GM12878 (cell line): ENCODE data around the gene IQGAP1. TPM values are rescaled to one million over a fixed set of nuclear protein-coding genes. Genes with fewer than 3 reads are reported as not detected.
"Not testable (repeated sequence)": the region's sequence is repeated elsewhere in the genome, so short reads cannot be mapped to it uniquely, and the experiment has no call there.

Experiments used
- ATAC-seq: fragments of 200-7000 bp; cut with Tn5 transposase; 3 replicates; pipeline ENCODE4 v1.9.1; 2020; ENCODE audit warnings: mild to moderate bottlenecking, moderate library complexity
- BruUV-seq: library from RNA; stranded (reverse); fragments of 400-500 nt; replicated peaks from 2 replicates; lab custom pipeline; 2021; lab: Mats Ljungman, UMichigan
- CTCF ChIA-PET: fragments of 300-600 bp; sonication (Branson Sonifier 250); formaldehyde crosslinking; extraction: SDS; loops from one replicate; lab custom pipeline; 2021; ENCODE audit warnings: inconsistent platforms; lab: Yijun Ruan, JAX
- POLR2A ChIA-PET: fragments of 350-600 bp; formaldehyde crosslinking; extraction: SDS; loops from one replicate; lab custom pipeline; 2021; ENCODE audit warnings: inconsistent platforms; lab: Charles Lee
- RAD21 ChIA-PET: fragments of 300-600 bp; sonication (Branson Sonifier 250); formaldehyde crosslinking; loops from one replicate; lab custom pipeline; 2023; ENCODE audit warnings: antibody characterized with exemption; ENCODE audit not compliant: unreplicated experiment; lab: Charles Lee
- SMC1A ChIA-PET: fragments of 300-600 bp; sonication (Branson Sonifier 250); formaldehyde crosslinking; loops from one replicate; lab custom pipeline; 2023; ENCODE audit not compliant: unreplicated experiment, uncharacterized antibody; lab: Charles Lee
- DNase-seq: peaks from one replicate; pipeline ENCODE4 v3.0.0-alpha.2; 2011; ENCODE audit warnings: low read depth, low spot score
- FAIRE-seq: peaks from 3 replicates; lab custom pipeline; 2011; peaks lifted over from hg19 to GRCh38; lab: Jason Lieb, UNC
- H2AFZ ChIP-seq: 2 replicates; pipeline ENCODE4 v1.6.0; 2011; ENCODE audit warnings: low read depth, low read length, control low read depth; ENCODE audit not compliant: control insufficient read depth
- H3K27ac ChIP-seq: 2 replicates; pipeline ENCODE4 v1.5.1; 2011; ENCODE audit warnings: control low read depth; ENCODE audit not compliant: control insufficient read depth, insufficient read depth
- H3K27me3 ChIP-seq, 2 experiments: replicated peaks in 1 of 2; 2 replicates each; pipeline versions ENCODE4 v1.6.0 to v1.6.1; 2011; ENCODE audit warnings: low read length in 1 of 2; ENCODE audit not compliant: control insufficient read depth in 2 of 2, insufficient read depth in 2 of 2
- H3K36me3 ChIP-seq, 2 experiments: 2 replicates each; pipeline ENCODE4 v1.5.1; 2011; ENCODE audit warnings: low read length in 1 of 2; ENCODE audit not compliant: control insufficient read depth in 2 of 2, insufficient read depth in 2 of 2
- H3K4me1 ChIP-seq: 2 replicates; pipeline ENCODE4 v1.6.1; 2011; ENCODE audit warnings: mild to moderate bottlenecking, low read length, moderate library complexity, mixed read lengths; ENCODE audit not compliant: control insufficient read depth, insufficient read depth
- H3K4me2 ChIP-seq: 2 replicates; pipeline ENCODE4 v1.6.0; 2011; ENCODE audit warnings: control low read depth; ENCODE audit not compliant: control insufficient read depth, insufficient read depth
- H3K4me3 ChIP-seq: fragments of 200-600 bp; sonication (generic); 2 replicates; pipeline ENCODE4 v1.5.1; 2016
- H3K79me2 ChIP-seq: 2 replicates; pipeline ENCODE4 v1.6.0; 2011; ENCODE audit warnings: low read length; ENCODE audit not compliant: control insufficient read depth, insufficient read depth
- H3K9ac ChIP-seq: 2 replicates; pipeline ENCODE4 v1.8.0; 2011; ENCODE audit warnings: low read length, control low read depth, mixed read lengths; ENCODE audit not compliant: control insufficient read depth, insufficient read depth
- H3K9me3 ChIP-seq: replicated peaks from 3 replicates; pipeline ENCODE4 v1.5.1; 2011; ENCODE audit warnings: mild to moderate bottlenecking, low read length; ENCODE audit not compliant: control insufficient read depth, insufficient read depth
- H4K20me1 ChIP-seq: 2 replicates; pipeline ENCODE4 v1.6.0; 2011; ENCODE audit not compliant: control insufficient read depth, insufficient read depth
- ATF2 ChIP-seq: IDR thresholded peaks from 2 replicates; pipeline ENCODE4 v1.6.1; 2012; ENCODE audit warnings: low read length, inconsistent platforms
- CTCF ChIP-seq, 3 experiments: IDR thresholded peaks in 2 of 3; conservative IDR thresholded peaks in 1 of 3; 2 replicates each; pipeline ENCODE4 v1.5.1; 2011; ENCODE audit warnings: low read depth in 3 of 3, low read length in 3 of 3, mild to moderate bottlenecking in 3 of 3, control low read depth in 2 of 3, moderate library complexity in 2 of 3, inconsistent platforms in 1 of 3, mixed read lengths in 1 of 3; ENCODE audit not compliant: control insufficient read depth in 2 of 3, insufficient read depth in 1 of 3; ENCODE audit errors: extremely low read depth in 1 of 3
- NKRF ChIP-seq: fragments of 450-650 bp; conservative IDR thresholded peaks from 2 replicates; pipeline ENCODE4 v1.6.1; 2017; ENCODE audit warnings: mild to moderate bottlenecking, moderate library complexity
- WGBS: methylation state at CpG from one replicate; pipeline ENCODE4 v1.1.6; 2016; ENCODE audit warnings: low lambda C conversion rate; ENCODE audit not compliant: insufficient replicate concordance, insufficient coverage; ENCODE audit errors: missing lambda C conversion rate; 5-methylcytosine and 5-hydroxymethylcytosine counted together
- in situ Hi-C: fragments of 300-500 bp; cut with MboI; formaldehyde crosslinking; loops from 9 replicates; pipeline ENCODE4 v1.14.3; 2018; ENCODE audit warnings: mixed read lengths
- intact Hi-C: fragments of 100-400 bp; cut with micrococcal nuclease; formaldehyde crosslinking; loops from one replicate; pipeline ENCODE4 v1.14.2; 2022; ENCODE audit not compliant: unreplicated experiment
- polyA plus RNA-seq, 11 experiments: library from polyadenylated mRNA; depleted of rRNA in 4 of 11; unstranded in 6 of 11; stranded (reverse) in 5 of 11; fragments of >200 nt; fragmentation: Nextera tagmentation in 4 of 11; fragmentation: Illumina TruSeq in 1 of 11; extraction: Ambion mirVana in 4 of 11; extraction: Trizol in 1 of 11; gene quantifications; 1 replicate in 1 of 11; 2 replicates in 10 of 11; pipeline versions ENCODE4 v1.2.1 to v1.2.3, GENCODE V29; 2011 to 2016; ENCODE audit warnings: inconsistent platforms in 2 of 11, missing spikeins in 2 of 11, low read depth in 1 of 11
- total RNA-seq, 4 experiments: library from RNA; depleted of rRNA in 3 of 4; stranded (reverse); fragments of >200 nt in 3 of 4; fragmentation: Illumina TruSeq in 1 of 4; extraction: Trizol in 1 of 4; gene quantifications; 2 replicates each; pipeline versions ENCODE4 v1.2.1 to v1.2.3, GENCODE V29; 2013 to 2021

Gene IQGAP1
- total and polyA plus RNA-seq, 10 of the 15 experiments (the other 5 are each of a cell fraction or from before 2014, with no cell fraction given), result 65.2 to 250 (median 112) TPM

GRCh38 chr15:90410316-90410715 lies 22.3 kb downstream of the IQGAP1 start:
- intact Hi-C loops, DNase-seq, H3K4me2 ChIP-seq, H2AFZ ChIP-seq, H4K20me1 ChIP-seq, BruUV-seq, FAIRE-seq, H3K36me3 ChIP-seq, H3K4me3 ChIP-seq, H3K9me3 ChIP-seq, H3K9ac ChIP-seq, H3K27me3 ChIP-seq, in situ Hi-C loops, H3K27ac ChIP-seq, POLR2A ChIA-PET, SMC1A ChIA-PET, CTCF ChIA-PET, RAD21 ChIA-PET, ATAC-seq: not testable (repeated sequence)
- 95% methylated on average over 4 of the region's 4 CpGs for WGBS
- Histone ChIP-seq H3K4me1 (peaks cover 23% of the 10 kb centered on the region), H3K79me2 (peaks cover 70% of the 10 kb centered on the region)

GRCh38 chr15:90411176-90411575 lies 23.1 kb downstream of the IQGAP1 start:
- no peaks in the 10 kb centered on the region; the same call in 1 of the 2 replicates for H4K20me1 ChIP-seq
- no peak overlapping the region for H3K4me3 ChIP-seq
- TF ChIP-seq ATF2, result no peak
- no peak for TF ChIP-seq NKRF
- no peak for TF ChIP-seq CTCF (IDR thresholded peaks at IDR 0.05 in 2 of 3, conservative IDR thresholded peaks at IDR 0.05 in 1 of 3; ENCODE audit: control insufficient read depth in 2 of 3, extremely low read depth in 1 of 3, insufficient read depth in 1 of 3, low read depth in 3 of 3, low read length in 3 of 3)
- H2AFZ ChIP-seq, result no peak overlapping the region
- intact Hi-C loops, result no loop called here
- H3K4me2 ChIP-seq, result no peak overlapping the region
- SMC1A ChIA-PET, result interaction anchor here (1.8 to 4.4 kb wide), 4 partner anchors 9 to 28 kb away, joined by 4 to 38 read pairs (median 10); no protein-coding TSS in a partner anchor
- peaks cover 2 to 3% of the 10 kb centered on the region in 2 experiments; a peak in 2 of 4 replicates for H3K36me3 ChIP-seq
- no peak for ATAC-seq
- in situ Hi-C loops, result no loop called here
- no peak for FAIRE-seq
- H3K9ac ChIP-seq, result no peak overlapping the region
- CTCF ChIA-PET, result interaction anchor here (0.7 to 0.8 kb wide), 2 partner anchors 32 to 187 kb away, joined by 3 read pairs; no protein-coding TSS in a partner anchor
- RAD21 ChIA-PET, result no interaction called here
- WGBS, result 96% methylated on average over 2 of the region's 2 CpGs
- no peaks in the 10 kb centered on the region for H3K27me3 ChIP-seq
- H3K4me1 ChIP-seq, result peaks cover 23% of the 10 kb centered on the region
- H3K9me3 ChIP-seq, result peaks cover 2% of the 10 kb centered on the region; the same call in 1 of the 3 replicates
- peaks cover 66% of the 10 kb centered on the region for H3K79me2 ChIP-seq
- POLR2A ChIA-PET, result interaction anchor here (1.5 kb wide), 1 partner anchor 9 kb away, joined by 4 read pairs; no protein-coding TSS in a partner anchor
- DNase-seq, result no peak
- BruUV-seq, result no TSS peak
- no peak overlapping the region for H3K27ac ChIP-seq
